ENCODE measurements around the gene OSR1. TPM values are rescaled to one million over a fixed set of nuclear protein-coding genes. Genes with fewer than 3 reads are reported as not detected.
"Not testable (repeated sequence)": the region's sequence is repeated elsewhere in the genome, so short reads cannot be mapped to it uniquely, and the experiment has no call there.

The OSR1 gene
- polyA plus RNA-seq, 10 donors = 13.0 to 41.4 (median 23.1) TPM

DNA sequence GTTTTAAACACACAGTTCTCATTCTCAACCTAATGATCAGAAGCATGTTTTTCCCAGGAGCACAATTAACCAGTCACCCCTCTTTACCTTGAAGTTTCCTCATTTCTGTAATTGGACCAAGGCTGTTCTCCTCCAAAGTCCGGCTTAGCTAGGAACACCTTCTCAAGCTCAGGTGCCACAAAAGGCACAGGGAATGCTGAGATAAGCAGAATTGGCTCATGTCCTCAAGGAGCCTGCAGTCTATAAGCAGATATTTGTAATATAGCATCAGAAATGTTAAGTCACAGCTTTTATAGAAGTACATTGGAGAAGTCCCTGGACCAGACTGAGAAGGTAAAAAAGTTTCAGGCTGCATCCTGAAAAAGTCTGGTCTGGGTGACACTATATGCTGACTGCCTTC is 20.7 kb downstream of the OSR1 start:
- no peak for DNase-seq

- DNase-seq = no peak
These were observed 21.2 kb downstream of the OSR1 start for GRCh38 chr2:19337202-19337601.

- no peak for DNase-seq
These were observed 21.6 kb downstream of the OSR1 start for GRCh38 chr2:19336781-19337180.

- peak in 2 of 3 donors; percentile 7 to 43 for DNase-seq
These were observed 25.9 kb downstream of the OSR1 start for GRCh38 chr2:19332503-19332902.

DNA sequence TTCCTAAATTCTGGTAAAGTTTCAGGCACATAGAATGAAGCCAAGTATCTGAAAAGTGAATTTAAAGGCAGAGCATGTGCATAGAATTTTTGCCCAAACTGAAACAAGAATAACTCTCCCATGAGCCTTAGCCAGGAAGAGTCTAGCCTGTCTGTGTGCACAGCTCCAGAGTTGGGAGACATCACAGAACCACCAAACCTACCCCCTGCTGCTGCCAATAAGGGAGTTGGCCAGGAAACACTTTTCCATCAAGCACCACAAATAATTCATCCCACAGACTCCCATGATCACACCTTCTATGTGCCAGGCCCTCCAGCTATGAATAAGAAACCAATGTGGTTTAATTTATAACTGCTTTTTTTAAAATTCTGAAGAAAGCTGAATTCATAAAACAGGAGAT is 27.0 kb downstream of the OSR1 start:
- no peak for DNase-seq

DNA sequence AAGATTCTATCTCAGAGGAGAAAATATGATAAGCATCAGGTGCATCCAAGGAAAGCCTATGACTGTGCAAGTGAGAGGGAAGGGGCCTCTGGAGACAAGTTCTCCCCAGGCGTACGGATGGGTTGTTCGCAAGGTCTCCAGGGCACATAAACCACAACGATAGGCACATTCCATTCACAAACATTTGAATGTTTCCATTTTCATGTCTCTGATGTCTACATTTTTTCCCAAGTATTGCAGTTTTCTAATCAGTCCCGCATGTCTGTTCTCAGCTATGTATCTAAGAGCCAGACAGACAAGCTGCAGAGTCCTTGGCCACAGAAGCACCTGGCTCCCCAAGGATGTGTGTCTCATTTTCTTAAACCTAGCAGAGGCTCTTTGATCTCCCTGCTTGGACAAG is 28.0 kb downstream of the OSR1 start:
- DNase-seq = no peak

- DNase-seq = no peak
These were observed 29.0 kb downstream of the OSR1 start for GRCh38 chr2:19329445-19329844.

DNA sequence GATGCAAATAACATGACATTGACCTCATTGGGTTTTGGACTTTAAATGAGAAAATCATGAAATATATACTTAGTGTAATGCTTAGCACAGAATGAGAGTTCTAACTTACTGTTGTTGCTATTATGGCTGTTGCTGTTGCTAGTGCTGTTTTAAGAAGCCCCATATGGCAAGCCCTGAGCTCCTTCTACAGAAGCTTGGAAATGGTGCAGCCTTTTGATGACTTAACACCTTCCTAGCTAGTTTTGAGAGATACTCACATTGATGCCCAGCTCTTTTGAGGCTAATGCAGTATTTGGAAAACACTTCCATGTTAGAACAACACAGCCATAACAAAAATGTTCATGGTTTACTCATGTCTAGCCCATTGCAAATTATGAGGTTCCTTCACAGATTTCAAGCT is 30.9 kb downstream of the OSR1 start:
- no peak for DNase-seq

GRCh38 chr2:19321946-19322345 is 36.5 kb downstream of the OSR1 start:
- DNase-seq = no peak

DNA sequence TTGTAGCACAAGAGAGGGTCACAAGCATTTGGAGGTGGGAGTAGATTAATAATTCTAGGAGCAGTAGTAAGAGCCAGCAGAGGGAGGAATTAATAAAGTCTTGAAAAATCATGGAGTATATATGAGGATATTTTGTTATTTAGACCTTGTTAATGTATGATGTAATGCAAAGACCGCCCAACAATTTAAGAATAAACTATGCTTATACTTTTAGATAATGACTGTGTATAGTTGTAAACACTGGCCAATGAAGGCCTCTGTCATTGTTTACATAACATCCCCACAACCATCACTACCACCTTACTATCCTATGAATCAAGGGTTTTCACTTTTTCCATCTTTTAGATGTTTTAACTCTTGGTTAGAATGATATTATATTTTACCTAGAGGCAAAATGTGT is 37.6 kb downstream of the OSR1 start:
- no peak for DNase-seq

DNA sequence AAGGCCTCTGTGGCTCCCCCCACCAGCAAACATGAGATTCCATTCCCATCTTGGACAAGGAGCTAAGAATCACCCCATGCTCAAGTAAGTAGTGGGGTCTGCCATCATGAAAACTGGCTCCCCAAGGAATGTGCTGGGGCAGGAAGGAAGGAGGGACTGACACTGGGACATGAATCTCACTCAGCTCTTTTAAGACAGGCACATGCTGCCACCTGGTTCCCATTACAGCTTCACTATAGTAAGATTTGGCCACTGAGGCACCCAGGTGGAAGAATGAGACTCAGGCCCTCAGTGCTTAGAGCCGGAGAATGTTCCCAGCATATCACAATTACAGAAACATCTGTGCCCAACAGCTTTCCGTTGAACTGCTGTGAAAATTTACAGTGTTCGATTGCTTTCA is 38.7 kb downstream of the OSR1 start:
- DNase-seq = no peak

DNA sequence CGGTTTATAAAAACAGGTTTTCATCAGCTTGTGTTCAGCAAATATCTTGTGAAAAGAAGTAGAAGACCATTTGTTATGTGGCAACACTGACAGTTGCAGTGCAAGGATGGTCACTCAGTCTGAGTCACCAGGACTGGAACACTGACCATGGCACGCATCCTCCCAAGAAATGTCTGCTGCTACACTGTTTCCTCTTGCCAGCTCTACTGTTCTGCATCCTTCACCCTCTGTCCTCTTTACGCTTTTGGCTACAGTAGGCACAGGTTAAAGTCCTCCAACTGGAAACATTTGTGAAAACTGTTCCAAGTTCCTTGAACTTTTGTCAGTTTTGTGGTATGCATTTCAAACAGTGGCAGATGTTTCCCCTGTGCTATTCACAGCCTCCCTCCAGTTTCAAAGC is 39.4 kb downstream of the OSR1 start:
- no peak for DNase-seq

DNA sequence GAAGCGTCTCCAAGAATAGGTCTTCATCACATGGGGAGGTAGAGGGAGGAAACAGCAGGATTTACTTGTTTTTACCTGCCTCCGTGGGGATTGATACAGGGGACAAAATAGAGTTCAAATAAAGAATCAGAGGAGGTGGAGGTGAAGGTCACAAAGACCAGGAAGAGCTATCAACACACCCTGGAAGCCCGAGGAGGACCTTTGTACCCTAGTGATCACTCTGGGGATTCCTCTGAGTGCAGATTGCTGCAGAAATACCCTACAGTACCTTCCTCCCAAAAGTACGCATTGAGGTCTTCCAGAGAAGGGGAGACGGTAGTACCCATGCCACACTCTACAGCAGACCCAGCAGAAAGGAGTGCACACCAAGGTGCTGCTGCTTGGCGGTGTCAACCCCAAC is 44.9 kb downstream of the OSR1 start:
- DNase-seq = no peak

GRCh38 chr2:19312949-19313348 is 45.5 kb downstream of the OSR1 start:
- no peak for DNase-seq

DNA sequence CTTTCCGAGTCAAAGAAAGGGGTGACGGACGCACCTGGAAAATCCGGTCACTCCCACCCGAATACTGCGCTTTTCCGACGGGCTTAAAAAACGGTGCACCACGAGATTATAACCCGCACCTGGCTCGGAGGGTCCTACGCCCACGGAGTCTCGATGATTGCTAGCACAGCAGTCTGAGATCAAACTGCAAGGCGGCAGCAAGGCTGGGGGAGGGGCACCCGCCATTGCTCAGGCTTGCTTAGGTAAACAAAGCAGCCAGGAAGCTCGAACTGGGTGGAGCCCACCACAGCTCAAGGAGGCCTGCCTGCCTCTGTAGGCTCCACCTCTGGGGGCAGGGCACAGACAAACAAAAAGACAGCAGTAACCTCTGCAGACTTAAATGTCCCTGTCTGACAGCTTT is 52.4 kb downstream of the OSR1 start:
- DNase-seq = not testable (repeated sequence)

DNA sequence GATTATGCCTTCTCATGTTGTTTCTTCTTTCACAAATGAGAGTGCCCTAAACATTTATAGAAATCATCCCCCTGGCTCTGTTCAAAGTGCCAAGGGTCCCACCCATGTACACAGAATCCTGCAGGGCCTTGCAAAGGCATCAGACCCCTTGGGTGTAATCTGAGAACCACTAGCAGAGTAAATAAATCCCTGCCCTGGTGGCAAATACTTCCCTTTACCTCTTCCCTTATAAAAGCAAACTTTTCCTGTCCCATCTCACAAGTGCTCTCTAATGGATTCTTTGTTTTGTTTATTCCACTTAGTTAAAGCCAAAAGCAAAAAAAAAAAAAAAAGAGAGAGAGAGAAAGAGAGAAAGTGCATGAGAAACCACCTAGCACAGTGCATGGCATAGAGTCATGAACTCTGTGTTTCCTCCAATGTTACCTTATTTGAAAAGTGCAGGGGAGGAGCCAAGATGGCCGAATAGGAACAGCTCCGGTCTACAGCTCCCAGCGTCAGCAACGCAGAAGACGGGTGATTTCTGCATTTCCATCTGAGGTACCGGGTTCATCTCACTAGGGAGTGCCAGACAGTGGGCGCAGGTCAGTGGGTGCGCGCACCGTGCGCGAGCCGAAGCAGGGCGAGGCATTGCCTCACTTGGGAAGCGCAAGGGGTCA is 52.9 kb downstream of the OSR1 start:
- not testable (repeated sequence) for DNase-seq

- no peak for DNase-seq
These were observed 56.7 kb downstream of the OSR1 start for GRCh38 chr2:19301706-19302105.

Measured in muscle of back (tissue), 11 donors.